KOPT-K1 (cell line): ENCODE data around the gene ABHD11.
"Not testable (repeated sequence)": the region's sequence is repeated elsewhere in the genome, so short reads cannot be mapped to it uniquely, and the experiment has no call there.

Source experiments
- H3K27ac ChIP-seq: fragments of 200-600 bp; sonication (generic); 2 replicates; pipeline ENCODE4 v1.5.1; 2016; ENCODE audit warnings: antibody characterized with exemption, mild to moderate bottlenecking, low read depth, low read length; ENCODE audit not compliant: poor library complexity, severe bottlenecking
- H3K36me3 ChIP-seq: fragments of 200-600 bp; sonication (generic); 2 replicates; pipeline ENCODE4 v1.5.1; 2017; ENCODE audit warnings: antibody characterized with exemption, mild to moderate bottlenecking, low read length, moderate library complexity; ENCODE audit not compliant: insufficient read depth
- H3K9me3 ChIP-seq: fragments of 200-600 bp; sonication (generic); 2 replicates; pipeline ENCODE4 v1.5.1; 2017; ENCODE audit warnings: antibody characterized with exemption, low read length, mild to moderate bottlenecking; ENCODE audit not compliant: insufficient read depth, poor library complexity, severe bottlenecking

ABHD11 gene

GRCh38 chr7:73717025-73717807 is 21.4 kb downstream of the ABHD11 start:
- Histone ChIP-seq H3K27ac (no peak overlapping the region), H3K9me3 (no peaks in the 10 kb centered on the region), H3K36me3 (no peaks in the 10 kb centered on the region)

- no peak overlapping the region for H3K27ac ChIP-seq
- no peaks in the 10 kb centered on the region for H3K36me3 ChIP-seq
Observed at GRCh38 chr7:73716318-73716890, 22.2 kb downstream of the ABHD11 start.

DNA sequence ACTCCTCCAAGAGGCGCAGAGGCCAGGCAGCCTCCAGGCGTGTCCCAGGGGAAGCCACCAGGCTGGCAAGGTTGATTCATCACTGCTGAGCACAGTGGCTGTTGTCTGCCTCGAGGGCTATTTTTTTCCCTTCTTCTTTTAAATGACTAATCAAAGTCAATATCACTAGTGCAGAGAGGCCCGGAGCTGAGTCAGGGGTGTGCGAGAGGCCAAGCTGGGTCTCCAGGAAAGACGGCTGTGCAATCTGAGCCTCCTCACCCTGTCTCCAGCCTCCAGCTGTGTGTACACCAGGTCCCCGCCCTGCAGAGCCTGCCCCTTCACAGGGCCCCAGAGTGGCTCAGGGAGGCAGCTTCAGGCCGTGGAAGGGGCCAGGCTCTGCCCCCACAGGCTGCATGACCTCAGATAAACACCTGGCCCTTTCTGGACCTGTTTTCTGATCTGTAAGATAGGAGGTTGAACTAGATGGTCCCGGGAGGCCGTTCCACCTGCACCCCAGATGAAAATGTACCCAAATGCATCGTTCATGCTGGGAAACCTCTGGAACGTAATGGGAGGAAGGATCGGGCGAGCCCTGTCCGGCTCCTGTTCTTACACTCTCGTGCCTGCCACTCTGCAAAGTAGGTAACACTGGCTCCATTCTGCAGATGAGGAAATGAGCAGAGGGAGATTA is 22.8 kb downstream of the ABHD11 start:
- Histone ChIP-seq H3K36me3 (no peaks in the 10 kb centered on the region), H3K9me3 (no peaks in the 10 kb centered on the region), H3K27ac (no peak overlapping the region)

More at GRCh38 chr7:73716318-73716890, 22.2 kb downstream of the ABHD11 start:
- no peaks in the 10 kb centered on the region for H3K9me3 ChIP-seq

- H3K36me3 ChIP-seq, H3K27ac ChIP-seq, H3K9me3 ChIP-seq: not testable (repeated sequence)
Observed at GRCh38 chr7:73713319-73713718, 25.3 kb downstream of the ABHD11 start.

DNA sequence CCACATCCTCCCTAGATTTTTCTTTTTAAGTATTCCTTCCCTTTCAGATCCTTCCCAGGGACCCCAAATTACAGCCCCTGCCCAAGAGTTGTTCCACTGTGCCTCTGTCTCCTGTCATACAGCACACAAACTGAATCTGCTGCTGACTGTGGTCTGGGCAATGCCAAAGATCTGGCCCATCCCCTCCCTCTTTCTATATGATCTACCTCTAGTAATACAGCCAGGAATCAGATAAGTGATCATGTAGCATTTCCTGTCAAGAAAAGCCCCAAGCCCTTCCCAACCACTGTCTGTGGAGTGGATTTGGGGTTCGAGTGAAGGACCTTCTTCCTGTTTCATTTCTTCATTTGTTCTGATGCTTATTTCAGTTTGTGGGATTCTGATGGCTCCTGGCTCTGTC is 25.8 kb downstream of the ABHD11 start:
- H3K36me3 ChIP-seq: no peaks in the 10 kb centered on the region
- no peaks in the 10 kb centered on the region for H3K9me3 ChIP-seq
- H3K27ac ChIP-seq: no peak overlapping the region

DNA sequence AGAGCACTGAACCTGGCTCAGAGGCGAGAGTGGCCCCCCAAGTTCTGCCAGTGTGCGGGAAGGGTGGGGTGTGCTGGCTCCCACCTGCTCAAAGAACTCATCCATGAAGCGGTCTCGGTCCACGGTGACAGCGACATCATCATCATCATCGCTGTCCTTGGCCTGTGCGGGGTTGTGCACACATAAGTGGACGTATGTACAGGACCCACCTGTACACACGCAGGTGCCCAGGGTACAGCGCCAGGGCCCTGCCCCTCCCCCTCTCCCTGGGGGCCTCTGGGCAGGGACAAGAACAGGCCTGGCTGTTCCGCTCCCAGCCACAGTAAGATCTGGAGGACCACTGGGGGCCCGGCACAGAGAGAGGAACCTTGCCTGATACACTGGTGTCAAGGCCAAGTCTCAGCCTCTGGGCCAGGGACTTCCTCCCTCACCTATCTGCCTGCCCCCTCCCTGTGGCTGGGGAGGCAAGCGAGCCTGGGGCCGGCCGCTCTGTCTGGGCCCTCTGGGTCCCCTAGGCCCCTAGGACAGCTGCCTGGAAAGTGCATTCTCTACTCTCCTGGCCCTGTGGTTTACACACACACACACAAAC is 29.5 kb downstream of the ABHD11 start:
- no peaks in the 10 kb centered on the region for H3K36me3 ChIP-seq
- H3K9me3 ChIP-seq: no peaks in the 10 kb centered on the region
- H3K27ac ChIP-seq: no peak overlapping the region

DNA sequence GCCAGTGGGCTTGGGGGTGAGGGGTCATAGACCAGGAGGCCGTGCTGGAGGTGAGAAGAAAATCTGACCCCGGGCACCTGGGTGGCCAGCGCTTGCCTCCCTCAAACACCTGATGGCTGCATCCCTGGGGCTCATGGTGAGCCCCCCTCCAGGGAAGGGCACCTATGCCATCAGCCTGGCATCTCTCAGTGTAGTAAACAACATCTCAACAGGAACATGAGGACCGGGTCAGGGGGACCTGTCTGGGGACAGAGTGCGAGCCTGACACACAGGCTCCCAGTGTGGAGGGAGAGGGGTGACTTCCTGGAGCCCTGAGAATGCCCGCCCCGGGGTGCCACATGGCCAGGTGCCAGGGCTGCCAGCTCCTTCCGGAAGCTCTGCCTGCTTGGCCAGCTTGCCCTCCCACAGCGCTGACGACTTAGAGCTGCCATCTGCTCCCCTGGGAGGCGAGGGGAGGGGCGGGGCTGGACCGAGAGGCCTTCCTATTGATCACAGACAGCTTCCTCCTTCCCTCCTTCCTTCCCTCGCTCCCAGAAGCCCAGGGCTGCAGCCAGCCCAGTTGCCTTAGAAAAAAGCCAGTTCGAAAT is 31.5 kb downstream of the ABHD11 start:
- H3K9me3 ChIP-seq: no peaks in the 10 kb centered on the region
- H3K36me3 ChIP-seq: no peaks in the 10 kb centered on the region
- no peak overlapping the region for H3K27ac ChIP-seq

GRCh38 chr7:73706126-73707044 is 32.2 kb downstream of the ABHD11 start:
- Histone ChIP-seq H3K36me3 (no peaks in the 10 kb centered on the region), H3K9me3 (no peaks in the 10 kb centered on the region), H3K27ac (no peak overlapping the region)

GRCh38 chr7:73705551-73705920 is 33.1 kb downstream of the ABHD11 start:
- Histone ChIP-seq H3K9me3 (no peaks in the 10 kb centered on the region), H3K27ac (no peak overlapping the region), H3K36me3 (no peaks in the 10 kb centered on the region)

GRCh38 chr7:73704640-73705550 is 33.7 kb downstream of the ABHD11 start:
- Histone ChIP-seq H3K36me3 (peaks cover 1% of the 10 kb centered on the region; the same call in 1 of the 2 replicates), H3K9me3 (no peaks in the 10 kb centered on the region), H3K27ac (no peak overlapping the region)

DNA sequence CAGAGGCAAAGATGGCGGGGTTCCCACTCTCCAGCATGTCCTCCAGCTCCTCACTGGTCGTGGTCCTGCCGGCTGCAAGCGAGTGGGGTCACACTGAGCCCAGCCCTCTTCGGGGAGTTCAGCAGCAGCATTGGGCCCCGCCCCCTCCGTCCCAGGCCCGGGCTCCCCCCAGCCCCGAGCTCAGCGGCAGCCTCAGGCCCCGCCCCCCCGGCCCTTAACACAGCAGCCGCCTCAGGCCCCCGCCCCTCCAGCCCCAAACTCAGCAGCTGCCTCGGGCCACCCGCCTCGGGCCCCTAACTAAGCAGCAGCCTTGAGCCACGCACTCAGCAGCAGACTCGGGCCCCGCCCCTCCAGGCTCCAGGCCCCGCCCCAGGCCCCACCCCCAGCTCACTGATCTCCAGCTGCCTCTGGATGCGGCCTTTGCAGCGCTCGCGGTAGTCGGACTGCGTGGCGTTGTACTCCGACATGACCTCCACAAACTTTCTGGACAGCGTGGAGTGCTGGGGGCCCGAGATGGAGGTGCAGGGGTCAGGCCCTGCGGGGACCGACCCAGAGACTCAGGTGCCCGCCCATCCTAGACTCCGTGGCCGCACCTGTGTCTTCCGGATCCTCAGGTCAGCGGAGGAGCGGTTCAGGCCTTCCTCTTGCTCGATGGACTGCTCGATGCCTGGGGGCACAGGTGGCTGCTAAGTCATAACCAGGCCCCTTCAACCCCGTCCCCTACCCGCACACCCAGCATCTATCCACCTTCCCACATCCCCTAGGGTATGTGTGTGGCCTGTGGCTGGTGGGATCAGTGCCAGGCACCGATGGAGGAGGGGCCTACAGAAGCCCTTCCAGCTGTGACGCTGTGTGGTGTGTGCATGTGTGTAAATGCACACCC is 34.6 kb downstream of the ABHD11 start:
- Histone ChIP-seq H3K27ac (no peak overlapping the region), H3K36me3 (peaks cover 10% of the 10 kb centered on the region; the same call in 1 of the 2 replicates), H3K9me3 (no peaks in the 10 kb centered on the region)

- peaks cover 18% of the 10 kb centered on the region; the same call in 1 of the 2 replicates for H3K36me3 ChIP-seq
- H3K9me3 ChIP-seq: no peaks in the 10 kb centered on the region
- H3K27ac ChIP-seq: no peak overlapping the region
Observed at GRCh38 chr7:73703225-73703624, 35.4 kb downstream of the ABHD11 start.

GRCh38 chr7:73702665-73703064 is 35.9 kb downstream of the ABHD11 start:
- no peaks in the 10 kb centered on the region for H3K9me3 ChIP-seq
- H3K27ac ChIP-seq: no peak overlapping the region
- peaks cover 24% of the 10 kb centered on the region for H3K36me3 ChIP-seq
